Muscle of back (tissue), 11 donors: ENCODE results near the gene PRRX1. TPM values are rescaled to one million over a fixed set of nuclear protein-coding genes. Genes with fewer than 3 reads are reported as not detected.
A peak's percentile ranks its signal among the peaks of the same experiment; 100 is the strongest.

Experiments used
- DNase-seq, 3 donors: peaks; one replicate each; pipeline versions ENCODE4 v3.0.0 to v3.0.0-alpha.2; 2013
- polyA plus RNA-seq, 10 donors: library from polyadenylated mRNA; unstranded; fragments of 120-200 nt; gene quantifications; one replicate each; pipeline ENCODE4 v1.2.1, GENCODE V29; 2013; ENCODE audit not compliant: insufficient read length in 10 of 10

The PRRX1 gene
- polyA plus RNA-seq, 10 donors: 152 to 217 (median 184) TPM

DNA sequence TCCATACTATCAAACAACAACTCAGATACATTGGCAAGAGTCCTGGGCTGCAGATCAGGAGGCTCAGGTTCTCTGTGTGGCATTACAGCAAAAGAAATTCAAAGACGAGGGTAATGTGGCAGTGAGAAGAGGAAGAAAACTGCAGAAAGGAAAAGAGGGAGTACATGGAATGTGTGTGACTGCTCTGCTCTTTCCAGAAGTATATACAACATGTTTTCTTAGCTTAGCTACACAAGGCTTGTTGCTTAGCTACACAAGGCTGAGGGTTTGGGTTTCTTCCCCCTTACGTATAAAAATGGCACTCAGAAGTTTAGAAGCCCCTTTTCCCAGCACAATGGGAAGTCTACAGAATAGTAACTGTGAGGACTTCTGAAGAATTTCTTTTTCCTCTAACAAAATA, 86.0 kb downstream of the PRRX1 start:
- no peak for DNase-seq

DNA sequence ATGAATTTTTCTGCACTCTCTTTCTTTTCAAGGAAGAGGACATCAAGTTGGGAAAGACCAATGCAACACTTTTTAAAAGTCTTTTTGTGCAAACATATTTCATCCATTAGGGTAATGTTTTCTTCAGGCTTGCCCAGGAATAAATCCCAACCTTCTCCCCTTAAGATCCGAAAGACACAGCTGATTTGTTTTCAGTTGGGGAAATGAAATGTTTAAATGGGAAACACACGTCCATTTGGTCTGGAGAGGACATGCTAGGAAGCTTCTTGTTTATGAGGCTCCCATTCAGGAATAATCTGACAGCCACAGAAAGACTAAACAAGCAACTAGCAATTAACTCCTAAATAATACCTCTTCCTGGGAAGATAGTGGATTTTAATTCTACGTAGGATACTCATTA, 91.9 kb downstream of the PRRX1 start:
- no peak for DNase-seq

DNA sequence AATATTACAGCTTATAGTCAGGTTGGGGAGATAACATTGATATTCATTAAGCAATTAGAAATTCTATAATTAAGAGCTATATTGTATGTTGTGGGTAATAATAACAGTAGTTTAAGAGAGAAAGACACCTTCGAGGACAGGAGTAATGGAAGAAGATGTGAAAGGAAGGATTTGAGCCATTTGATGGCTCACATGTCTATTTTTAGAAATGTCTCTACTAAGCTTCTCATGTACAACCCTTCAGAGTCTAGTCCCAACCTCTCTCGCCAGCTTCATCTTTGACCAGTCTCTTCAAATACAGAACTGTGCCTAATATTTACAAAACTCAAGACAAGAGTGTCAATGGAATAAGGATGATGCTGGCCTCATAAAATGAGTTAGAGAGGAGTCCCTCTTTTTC, 95.1 kb downstream of the PRRX1 start:
- DNase-seq: no peak

- no peak for DNase-seq
These were observed 101.3 kb downstream of the PRRX1 start for GRCh38 chr1:170765279-170765678.

DNA sequence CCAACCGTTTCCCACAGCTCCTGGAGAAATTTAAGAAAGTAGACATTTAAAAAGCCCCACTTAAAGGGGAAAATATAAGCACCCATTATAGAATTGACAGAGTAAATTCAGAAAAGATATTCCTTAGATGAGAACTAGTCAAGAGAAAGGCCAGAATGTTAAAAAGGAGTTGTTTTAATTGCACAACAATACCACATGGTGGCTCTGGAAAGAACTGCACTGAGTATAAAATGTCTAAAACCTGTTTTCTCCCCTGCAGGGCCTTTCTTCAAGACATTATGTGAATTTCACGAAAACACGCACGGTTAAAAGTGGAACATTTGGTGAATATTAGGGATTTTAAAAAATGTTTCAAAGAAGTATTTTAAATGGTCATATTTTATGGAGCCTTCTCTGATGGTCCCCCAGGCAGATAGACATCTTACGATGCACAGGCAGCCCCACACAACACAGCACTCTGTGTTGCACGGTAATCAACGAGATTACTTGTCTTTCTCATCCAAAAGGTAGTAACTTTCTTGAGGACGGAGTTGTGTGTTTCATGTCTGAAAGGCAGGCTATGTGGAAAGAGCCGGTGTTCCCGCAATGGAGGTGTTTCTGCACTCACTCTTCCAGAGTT, 101.9 kb downstream of the PRRX1 start:
- peak; percentile 35 to 73 (median 44) for DNase-seq

DNA sequence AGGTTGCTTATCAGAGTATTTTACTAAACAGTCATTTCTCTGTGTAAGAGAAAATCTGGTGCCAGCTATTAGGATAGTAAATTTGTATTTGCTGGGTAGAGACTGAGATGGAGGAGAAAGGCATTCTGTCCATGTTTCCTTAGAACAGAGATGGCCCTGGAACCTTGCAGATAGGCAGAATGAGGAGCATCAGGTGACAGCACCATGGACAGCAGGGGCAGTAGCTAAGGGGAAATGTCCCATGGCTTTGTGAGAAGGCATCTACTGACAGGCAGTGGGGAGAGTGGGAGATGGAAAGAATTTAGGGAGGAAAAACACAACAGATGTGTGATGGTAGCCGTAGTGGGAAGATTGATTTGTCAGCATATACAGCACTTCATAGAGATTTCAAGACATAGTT, 105.0 kb downstream of the PRRX1 start:
- DNase-seq: no peak

DNA sequence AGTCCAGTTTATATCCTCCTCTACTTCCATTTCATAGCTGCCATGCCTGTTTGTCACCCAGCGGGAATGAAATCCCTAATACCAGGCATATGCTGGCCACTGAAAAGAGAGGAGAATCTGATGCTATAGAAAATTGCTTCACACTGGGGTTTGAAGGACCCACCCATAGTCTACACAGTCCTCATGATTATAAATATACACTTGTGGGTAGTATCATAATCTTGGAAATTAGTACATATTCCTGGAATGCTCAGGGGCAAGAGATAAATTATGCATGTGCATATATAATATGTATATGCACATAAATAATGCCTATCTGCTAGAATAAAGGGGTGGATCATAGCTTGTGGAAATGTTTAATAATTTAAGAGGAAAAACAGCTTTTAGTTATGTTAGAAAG, 105.8 kb downstream of the PRRX1 start:
- DNase-seq: no peak

GRCh38 chr1:170770254-170770653, 106.3 kb downstream of the PRRX1 start:
- no peak for DNase-seq

- peak; percentile 36 to 77 (median 45) for DNase-seq
These were observed 112.3 kb downstream of the PRRX1 start for GRCh38 chr1:170776252-170776651.

- DNase-seq: peak; percentile 79 to 93 (median 82)
These were observed 112.8 kb downstream of the PRRX1 start for GRCh38 chr1:170776777-170777176.

Other genes starting within 250 kb of the PRRX1 start
- 10 to 100 TPM; 12.5 to 18.8 (median 16.4) TPM for gene GORAB, start 132.0 kb upstream of the PRRX1 start, polyA plus RNA-seq